ENCODE data around the gene BLOC1S6. TPM values are rescaled to one million over a fixed set of nuclear protein-coding genes. Genes with fewer than 3 reads are reported as not detected.
"Not testable (repeated sequence)": the region's sequence is repeated elsewhere in the genome, so short reads cannot be mapped to it uniquely, and the experiment has no call there.

Gene BLOC1S6
- total and polyA plus RNA-seq, 4 donors: 13.3 to 37.0 (median 21.5) TPM

GRCh38 chr15:45646220-45646619, 59.0 kb downstream of the BLOC1S6 start:
- H3K27me3 ChIP-seq (ENCODE audit: control insufficient read depth in 4 of 4, insufficient read depth in 4 of 4, low read length in 3 of 4): no peaks in the 10 kb centered on the region
- 88% methylated on average over 3 of the region's 3 CpGs for WGBS
- H3K4me3 ChIP-seq (ENCODE audit: low read depth in 1 of 3, low read length in 3 of 3): no peak overlapping the region
- peaks cover 8 to 40% (median 25%) of the 10 kb centered on the region in 4 donors for H3K4me1 ChIP-seq (ENCODE audit: control insufficient read depth in 4 of 4, insufficient read depth in 4 of 4, low read length in 3 of 4)
- no peaks in the 10 kb centered on the region for H3K36me3 ChIP-seq (ENCODE audit: control insufficient read depth in 4 of 4, insufficient read depth in 3 of 4, low read depth in 1 of 4, low read length in 3 of 4)
- no peak overlapping the region for H3K9ac ChIP-seq (ENCODE audit: low read depth in 1 of 2, low read length in 2 of 2)
- no peak for DNase-seq (ENCODE audit: low spot score)
- no peak overlapping the region for H3K27ac ChIP-seq (ENCODE audit: low read depth in 1 of 2, low read length in 2 of 2)
- TF ChIP-seq MAX (IDR thresholded peaks at IDR 0.05): no peak
- TF ChIP-seq, protein P1, sequence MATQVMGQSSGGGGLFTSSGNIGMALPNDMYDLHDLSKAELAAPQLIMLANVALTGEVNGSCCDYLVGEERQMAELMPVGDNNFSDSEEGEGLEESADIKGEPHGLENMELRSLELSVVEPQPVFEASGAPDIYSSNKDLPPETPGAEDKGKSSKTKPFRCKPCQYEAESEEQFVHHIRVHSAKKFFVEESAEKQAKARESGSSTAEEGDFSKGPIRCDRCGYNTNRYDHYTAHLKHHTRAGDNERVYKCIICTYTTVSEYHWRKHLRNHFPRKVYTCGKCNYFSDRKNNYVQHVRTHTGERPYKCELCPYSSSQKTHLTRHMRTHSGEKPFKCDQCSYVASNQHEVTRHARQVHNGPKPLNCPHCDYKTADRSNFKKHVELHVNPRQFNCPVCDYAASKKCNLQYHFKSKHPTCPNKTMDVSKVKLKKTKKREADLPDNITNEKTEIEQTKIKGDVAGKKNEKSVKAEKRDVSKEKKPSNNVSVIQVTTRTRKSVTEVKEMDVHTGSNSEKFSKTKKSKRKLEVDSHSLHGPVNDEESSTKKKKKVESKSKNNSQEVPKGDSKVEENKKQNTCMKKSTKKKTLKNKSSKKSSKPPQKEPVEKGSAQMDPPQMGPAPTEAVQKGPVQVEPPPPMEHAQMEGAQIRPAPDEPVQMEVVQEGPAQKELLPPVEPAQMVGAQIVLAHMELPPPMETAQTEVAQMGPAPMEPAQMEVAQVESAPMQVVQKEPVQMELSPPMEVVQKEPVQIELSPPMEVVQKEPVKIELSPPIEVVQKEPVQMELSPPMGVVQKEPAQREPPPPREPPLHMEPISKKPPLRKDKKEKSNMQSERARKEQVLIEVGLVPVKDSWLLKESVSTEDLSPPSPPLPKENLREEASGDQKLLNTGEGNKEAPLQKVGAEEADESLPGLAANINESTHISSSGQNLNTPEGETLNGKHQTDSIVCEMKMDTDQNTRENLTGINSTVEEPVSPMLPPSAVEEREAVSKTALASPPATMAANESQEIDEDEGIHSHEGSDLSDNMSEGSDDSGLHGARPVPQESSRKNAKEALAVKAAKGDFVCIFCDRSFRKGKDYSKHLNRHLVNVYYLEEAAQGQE (IDR thresholded peaks at IDR 0.05): no peak
- no peaks in the 10 kb centered on the region for H3K9me3 ChIP-seq (ENCODE audit: control insufficient read depth in 4 of 4, low read length in 3 of 4)

- H3K9me3 ChIP-seq (ENCODE audit: control insufficient read depth in 4 of 4, low read length in 3 of 4): no peaks in the 10 kb centered on the region
- WGBS: 90% methylated on average over 6 of the region's 6 CpGs
Observed at GRCh38 chr15:45647828-45648227, 60.6 kb downstream of the BLOC1S6 start.

DNA sequence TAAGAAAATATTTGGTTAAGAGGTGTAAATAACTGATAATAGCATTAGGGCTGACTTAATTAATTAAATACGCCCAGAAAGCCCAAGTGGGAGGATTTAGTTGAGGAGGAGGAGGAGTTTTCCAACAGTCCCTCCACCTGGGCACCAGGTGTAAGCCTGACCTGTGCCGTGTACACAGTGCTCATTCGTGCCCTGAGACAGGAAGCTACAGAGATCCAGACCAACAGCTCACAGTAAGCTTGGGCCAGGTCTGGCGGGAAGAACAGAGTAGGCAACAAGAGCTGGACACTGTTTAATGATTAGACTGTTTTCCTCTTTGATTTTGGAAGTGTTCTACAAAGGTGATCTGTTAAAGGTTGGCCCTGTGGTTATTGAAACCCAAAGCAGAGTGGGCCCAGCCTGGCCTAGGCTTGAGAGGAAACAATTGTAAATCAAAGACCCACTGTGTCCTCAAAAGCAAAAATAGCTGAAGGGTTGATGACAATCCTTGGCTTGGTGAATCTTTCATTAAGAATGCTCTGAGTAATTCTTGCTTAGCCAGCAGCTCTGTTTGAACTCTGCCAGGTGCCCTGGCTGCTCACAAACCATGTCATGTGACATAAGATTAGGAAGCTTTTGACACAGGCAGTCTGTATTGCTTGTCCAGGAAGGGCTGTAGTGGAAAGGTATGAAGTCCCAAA, 61.5 kb downstream of the BLOC1S6 start:
- H3K4me3 ChIP-seq (ENCODE audit: low read depth in 1 of 3, low read length in 3 of 3): no peak overlapping the region
- TF ChIP-seq RAD21 (IDR thresholded peaks at IDR 0.05): peak in 1 of 2 donors; percentile 22
- peak; percentile 56 to 69 for TF ChIP-seq RXRA (IDR thresholded peaks at IDR 0.05)
- TF ChIP-seq SP1 (IDR thresholded peaks at IDR 0.05): peak; percentile 59
- TF ChIP-seq GABPA (IDR thresholded peaks at IDR 0.05 in 1 of 2, conservative IDR thresholded peaks at IDR 0.05 in 1 of 2): peak in 1 of 2 donors; percentile 40
- peak; percentile 52 to 54 for TF ChIP-seq HNF4A (conservative IDR thresholded peaks at IDR 0.05)
- TF ChIP-seq, protein P2, sequence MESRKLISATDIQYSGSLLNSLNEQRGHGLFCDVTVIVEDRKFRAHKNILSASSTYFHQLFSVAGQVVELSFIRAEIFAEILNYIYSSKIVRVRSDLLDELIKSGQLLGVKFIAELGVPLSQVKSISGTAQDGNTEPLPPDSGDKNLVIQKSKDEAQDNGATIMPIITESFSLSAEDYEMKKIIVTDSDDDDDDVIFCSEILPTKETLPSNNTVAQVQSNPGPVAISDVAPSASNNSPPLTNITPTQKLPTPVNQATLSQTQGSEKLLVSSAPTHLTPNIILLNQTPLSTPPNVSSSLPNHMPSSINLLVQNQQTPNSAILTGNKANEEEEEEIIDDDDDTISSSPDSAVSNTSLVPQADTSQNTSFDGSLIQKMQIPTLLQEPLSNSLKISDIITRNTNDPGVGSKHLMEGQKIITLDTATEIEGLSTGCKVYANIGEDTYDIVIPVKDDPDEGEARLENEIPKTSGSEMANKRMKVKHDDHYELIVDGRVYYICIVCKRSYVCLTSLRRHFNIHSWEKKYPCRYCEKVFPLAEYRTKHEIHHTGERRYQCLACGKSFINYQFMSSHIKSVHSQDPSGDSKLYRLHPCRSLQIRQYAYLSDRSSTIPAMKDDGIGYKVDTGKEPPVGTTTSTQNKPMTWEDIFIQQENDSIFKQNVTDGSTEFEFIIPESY (IDR thresholded peaks at IDR 0.05): peak; percentile 33
- peak in 1 of 2 donors; percentile 50 for TF ChIP-seq JUND (IDR thresholded peaks at IDR 0.05)
- TF ChIP-seq TAF1 (conservative IDR thresholded peaks at IDR 0.05): no peak
- no peak for TF ChIP-seq FOXA1 (IDR thresholded peaks at IDR 0.05)
- peak; percentile 52 for TF ChIP-seq YY1 (IDR thresholded peaks at IDR 0.05)
- TF ChIP-seq HNF4G (IDR thresholded peaks at IDR 0.05): no peak
- peak; percentile 65 for TF ChIP-seq MAX (IDR thresholded peaks at IDR 0.05)
- no peak for TF ChIP-seq EGR1 (IDR thresholded peaks at IDR 0.05; ENCODE audit: low read depth in 2 of 2)
- peaks cover 3 to 22% (median 16%) of the 10 kb centered on the region in 4 donors for H3K4me1 ChIP-seq (ENCODE audit: control insufficient read depth in 4 of 4, insufficient read depth in 4 of 4, low read length in 3 of 4)
- no peak for DNase-seq (ENCODE audit: low spot score)
- H3K27me3 ChIP-seq (ENCODE audit: control insufficient read depth in 4 of 4, insufficient read depth in 4 of 4, low read length in 3 of 4): no peaks in the 10 kb centered on the region
- no peak overlapping the region for H3K9ac ChIP-seq (ENCODE audit: low read depth in 1 of 2, low read length in 2 of 2)
- WGBS: 31% methylated on average over 4 of the region's 4 CpGs
- no peaks in the 10 kb centered on the region for H3K9me3 ChIP-seq (ENCODE audit: control insufficient read depth in 4 of 4, low read length in 3 of 4)
- H3K27ac ChIP-seq (ENCODE audit: low read depth in 1 of 2, low read length in 2 of 2): peak overlapping the region; percentile 72 to 90
- H3K36me3 ChIP-seq (ENCODE audit: control insufficient read depth in 4 of 4, insufficient read depth in 3 of 4, low read depth in 1 of 4, low read length in 3 of 4): no peaks in the 10 kb centered on the region

More at GRCh38 chr15:45647828-45648227, 60.6 kb downstream of the BLOC1S6 start:
- Histone ChIP-seq H3K36me3 (ENCODE audit: control insufficient read depth in 4 of 4, insufficient read depth in 3 of 4, low read depth in 1 of 4, low read length in 3 of 4) (no peaks in the 10 kb centered on the region), H3K9ac (ENCODE audit: low read depth in 1 of 2, low read length in 2 of 2) (peak overlapping the region in 1 of 2 donors; percentile 20), H3K27ac (ENCODE audit: low read depth in 1 of 2, low read length in 2 of 2) (peak overlapping the region; percentile 72 to 90), H3K4me3 (ENCODE audit: low read depth in 1 of 3, low read length in 3 of 3) (no peak overlapping the region), H3K27me3 (ENCODE audit: control insufficient read depth in 4 of 4, insufficient read depth in 4 of 4, low read length in 3 of 4) (no peaks in the 10 kb centered on the region), H3K4me1 (ENCODE audit: control insufficient read depth in 4 of 4, insufficient read depth in 4 of 4, low read length in 3 of 4) (peaks cover 3 to 24% (median 15%) of the 10 kb centered on the region in 4 donors)
- no peak for DNase-seq (ENCODE audit: low spot score)
- TF ChIP-seq HNF4G (IDR thresholded peaks at IDR 0.05) (no peak), RAD21 (IDR thresholded peaks at IDR 0.05) (no peak), FOXA2 (IDR thresholded peaks at IDR 0.05) (no peak), HNF4A (conservative IDR thresholded peaks at IDR 0.05) (no peak), RXRA (IDR thresholded peaks at IDR 0.05) (no peak), EGR1 (IDR thresholded peaks at IDR 0.05; ENCODE audit: low read depth in 2 of 2) (no peak)

DNA sequence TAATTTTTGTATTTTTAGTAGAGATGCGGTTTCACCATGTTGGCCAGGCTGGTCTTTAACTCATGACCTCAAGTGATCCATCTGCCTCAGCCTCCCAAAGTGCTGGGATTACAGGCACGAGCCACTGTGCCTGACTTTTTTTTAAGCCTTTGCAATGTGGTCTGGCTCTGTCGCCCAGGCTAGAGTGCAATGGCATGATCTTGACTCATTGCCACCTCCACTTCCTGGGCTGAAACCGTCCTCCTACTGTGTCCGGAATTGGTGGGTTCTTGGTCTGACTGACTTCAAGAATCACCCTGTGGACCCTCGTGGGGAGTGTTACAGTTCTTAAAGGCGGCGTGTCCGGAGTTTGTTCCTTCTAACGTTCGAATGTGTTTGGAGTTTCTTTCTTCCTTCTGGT, 62.8 kb downstream of the BLOC1S6 start:
- H3K4me1 ChIP-seq (ENCODE audit: control insufficient read depth in 4 of 4, insufficient read depth in 4 of 4, low read length in 3 of 4): peaks cover 3 to 24% (median 16%) of the 10 kb centered on the region in 4 donors
- WGBS: 76% methylated on average over 11 of the region's 11 CpGs

More for the DNA sequence above, 62.8 kb downstream of the BLOC1S6 start:
- peak overlapping the region in 1 of 2 donors; percentile 90 for H3K27ac ChIP-seq (ENCODE audit: low read depth in 1 of 2, low read length in 2 of 2)
- not testable (repeated sequence) for DNase-seq (ENCODE audit: low spot score); H3K27me3 ChIP-seq (ENCODE audit: control insufficient read depth in 4 of 4, insufficient read depth in 4 of 4, low read length in 3 of 4); H3K9ac ChIP-seq (ENCODE audit: low read depth in 1 of 2, low read length in 2 of 2); H3K4me3 ChIP-seq (ENCODE audit: low read depth in 1 of 3, low read length in 3 of 3); H3K36me3 ChIP-seq (ENCODE audit: control insufficient read depth in 4 of 4, insufficient read depth in 3 of 4, low read depth in 1 of 4, low read length in 3 of 4); H3K9me3 ChIP-seq (ENCODE audit: control insufficient read depth in 4 of 4, low read length in 3 of 4)
